ENCODE measurements around the gene MMP25.
"Not testable (repeated sequence)": the region's sequence is repeated elsewhere in the genome, so short reads cannot be mapped to it uniquely, and the experiment has no call there.

MMP25 gene

GRCh38 chr16:3074860-3075522 is 28.6 kb downstream of the MMP25 start:
- DNase-seq = no peak

DNA sequence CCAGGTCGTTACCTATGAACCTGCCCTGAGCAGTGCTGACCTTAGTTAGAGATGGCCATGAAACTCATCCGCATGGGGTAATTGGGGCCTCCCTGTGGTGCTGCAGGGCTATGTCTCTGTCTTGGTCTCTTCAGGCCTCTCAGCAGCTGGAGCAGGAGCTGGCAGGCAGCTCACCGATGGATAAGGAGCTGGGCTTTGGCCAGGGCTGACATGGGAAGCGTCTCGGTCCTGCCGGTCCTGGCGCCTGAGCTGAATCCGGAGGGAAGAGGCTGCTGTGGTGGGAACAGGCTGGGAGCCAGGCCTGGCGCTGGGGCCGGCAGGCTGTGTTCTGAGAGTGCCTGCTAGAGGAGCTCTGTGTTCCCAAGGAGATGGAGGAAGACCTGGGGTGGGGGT is 29.2 kb downstream of the MMP25 start:
- DNase-seq = no peak

- DNase-seq = not testable (repeated sequence)
Measured at GRCh38 chr16:3075946-3076345, 29.6 kb downstream of the MMP25 start.

DNA sequence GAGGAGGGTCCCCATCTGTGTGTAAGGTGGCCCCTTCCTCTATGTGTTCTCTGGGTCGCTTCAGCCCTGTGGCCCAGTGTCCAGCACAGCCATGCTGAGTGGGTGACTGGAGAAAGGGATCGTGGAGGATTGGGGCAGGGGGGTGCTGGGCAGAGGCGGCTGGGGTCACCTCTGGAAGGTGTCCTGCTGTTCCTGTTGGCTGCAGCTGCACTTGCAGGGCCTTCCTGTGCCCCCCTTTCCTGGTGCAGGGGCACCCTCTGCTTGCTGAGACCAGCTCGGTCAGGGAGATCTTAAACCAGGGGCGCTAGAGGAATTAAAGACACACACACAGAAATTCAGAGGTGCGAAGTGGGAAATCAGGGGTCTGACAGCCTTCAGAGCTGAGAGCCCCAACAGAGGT is 30.2 kb downstream of the MMP25 start:
- DNase-seq = no peak

DNA sequence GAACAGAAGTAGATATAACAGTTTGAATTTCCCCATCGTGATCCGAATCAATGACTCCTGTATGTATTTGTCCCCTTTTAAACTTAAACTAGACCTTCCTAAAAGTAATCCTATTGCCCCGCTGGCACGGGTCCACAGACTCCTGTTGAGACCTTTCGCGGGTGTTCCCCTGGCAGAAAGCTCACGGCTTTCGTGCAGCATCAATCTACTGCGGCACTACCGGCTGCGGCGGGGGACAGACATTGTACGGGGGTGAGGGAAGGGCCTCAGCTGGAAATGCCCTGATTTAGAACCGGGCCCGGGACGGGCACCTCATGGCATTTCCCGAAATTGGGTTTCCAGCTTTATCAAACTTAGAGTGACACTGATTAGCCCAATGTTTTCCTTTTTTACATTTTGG is 33.7 kb downstream of the MMP25 start:
- DNase-seq = no peak

GRCh38 chr16:3081957-3082356 is 35.6 kb downstream of the MMP25 start:
- DNase-seq = not testable (repeated sequence)

DNA sequence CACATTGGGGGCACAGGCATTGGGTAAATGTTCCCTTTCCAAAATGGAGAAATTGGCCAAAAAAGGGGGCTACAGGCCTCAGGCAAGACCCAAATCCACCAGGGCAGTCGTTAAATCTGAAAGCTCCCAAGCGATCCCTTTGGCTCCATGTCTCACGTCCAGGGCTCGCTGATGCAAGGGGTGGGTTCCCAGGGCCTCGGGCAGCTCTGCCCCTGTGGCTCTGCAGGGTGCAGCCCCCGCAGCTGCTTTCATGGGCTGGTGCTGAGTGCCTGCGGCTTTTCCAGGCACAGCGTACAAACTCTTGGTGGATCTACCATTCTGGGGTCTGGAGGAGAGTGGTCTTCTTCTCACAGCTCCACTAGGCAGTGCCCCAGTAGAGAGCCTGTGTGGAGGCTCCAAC is 37.0 kb downstream of the MMP25 start:
- not testable (repeated sequence) for DNase-seq

GRCh38 chr16:3084491-3084890 is 38.1 kb downstream of the MMP25 start:
- no peak for DNase-seq

DNA sequence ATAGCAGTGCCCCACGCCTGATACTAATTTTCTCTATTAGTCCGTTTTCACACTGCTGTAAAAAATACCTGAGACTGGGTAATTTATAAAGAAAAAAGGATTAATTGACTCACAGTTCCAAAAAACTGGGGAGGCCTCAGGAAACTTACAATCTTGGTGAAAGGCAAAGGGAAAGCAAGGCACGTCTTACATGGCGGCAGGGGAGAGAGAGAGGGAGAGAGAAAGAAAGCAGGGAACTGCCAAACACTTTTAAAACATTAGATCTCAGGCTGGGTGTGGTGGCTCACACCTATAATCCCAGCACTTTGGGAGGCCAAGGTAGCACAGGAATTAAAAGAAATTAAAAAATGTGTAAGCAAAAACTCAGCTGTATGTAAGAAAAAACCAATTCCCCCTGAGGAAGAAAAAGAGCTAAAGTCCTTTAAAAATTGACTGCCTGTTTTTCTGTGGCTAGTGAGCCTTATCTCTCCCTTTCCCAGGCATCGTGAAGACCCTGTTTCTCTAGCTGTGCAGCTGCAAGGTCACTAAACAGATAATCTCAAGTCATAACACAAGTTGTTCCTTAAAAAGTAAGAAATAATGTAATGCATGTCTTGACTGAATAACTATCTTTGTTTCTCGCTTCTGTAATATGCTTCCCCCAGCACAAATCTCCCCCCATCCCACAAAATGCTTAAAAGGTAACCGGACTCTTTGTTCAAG is 38.8 kb downstream of the MMP25 start:
- no peak for DNase-seq

- DNase-seq = no peak
Measured at GRCh38 chr16:3085868-3086595, 39.7 kb downstream of the MMP25 start.

- DNase-seq = no peak
Measured at GRCh38 chr16:3086596-3087242, 40.4 kb downstream of the MMP25 start.

- no peak for DNase-seq
Measured at GRCh38 chr16:3087243-3088235, 41.2 kb downstream of the MMP25 start.

GRCh38 chr16:3088450-3088849 is 42.1 kb downstream of the MMP25 start:
- DNase-seq = no peak

DNA sequence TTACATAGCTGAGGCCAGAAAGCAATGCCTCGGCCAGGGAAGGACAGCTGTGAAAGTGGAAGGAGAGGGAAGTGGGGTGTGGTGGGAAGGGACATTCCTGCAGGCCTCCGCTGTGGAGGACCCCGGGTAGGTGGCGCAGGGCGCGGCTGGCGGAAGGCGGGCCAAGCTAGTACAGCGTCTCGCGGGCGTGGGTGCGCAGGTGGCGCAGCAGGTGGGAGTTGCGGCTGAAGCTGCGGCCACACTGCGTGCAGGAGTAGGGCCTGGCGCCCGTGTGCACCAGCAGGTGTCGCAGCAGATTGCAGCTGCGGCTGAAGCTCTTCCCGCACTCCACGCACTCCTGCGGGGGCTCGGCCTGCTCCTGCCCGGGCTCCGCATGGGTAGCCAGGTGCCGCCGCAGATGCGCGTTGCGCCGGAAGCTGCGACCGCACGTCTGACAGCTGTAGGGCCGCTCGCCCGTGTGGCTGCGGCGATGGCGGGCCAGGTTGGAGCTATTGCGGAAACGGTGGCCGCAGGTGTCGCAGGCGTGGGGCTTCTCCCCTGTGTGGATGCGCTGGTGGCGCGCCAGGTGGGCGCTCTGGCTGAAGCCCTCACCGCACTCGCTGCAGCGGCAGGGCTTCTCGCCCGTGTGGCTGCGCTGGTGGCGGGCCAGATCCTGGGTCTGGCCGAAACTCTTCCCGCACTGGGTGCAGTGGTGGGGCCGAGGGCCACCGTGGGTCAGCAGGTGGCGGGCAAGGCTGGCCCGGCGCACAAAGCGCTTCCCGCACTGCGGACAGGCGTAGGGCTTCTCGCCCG is 42.8 kb downstream of the MMP25 start:
- DNase-seq = no peak

DNA sequence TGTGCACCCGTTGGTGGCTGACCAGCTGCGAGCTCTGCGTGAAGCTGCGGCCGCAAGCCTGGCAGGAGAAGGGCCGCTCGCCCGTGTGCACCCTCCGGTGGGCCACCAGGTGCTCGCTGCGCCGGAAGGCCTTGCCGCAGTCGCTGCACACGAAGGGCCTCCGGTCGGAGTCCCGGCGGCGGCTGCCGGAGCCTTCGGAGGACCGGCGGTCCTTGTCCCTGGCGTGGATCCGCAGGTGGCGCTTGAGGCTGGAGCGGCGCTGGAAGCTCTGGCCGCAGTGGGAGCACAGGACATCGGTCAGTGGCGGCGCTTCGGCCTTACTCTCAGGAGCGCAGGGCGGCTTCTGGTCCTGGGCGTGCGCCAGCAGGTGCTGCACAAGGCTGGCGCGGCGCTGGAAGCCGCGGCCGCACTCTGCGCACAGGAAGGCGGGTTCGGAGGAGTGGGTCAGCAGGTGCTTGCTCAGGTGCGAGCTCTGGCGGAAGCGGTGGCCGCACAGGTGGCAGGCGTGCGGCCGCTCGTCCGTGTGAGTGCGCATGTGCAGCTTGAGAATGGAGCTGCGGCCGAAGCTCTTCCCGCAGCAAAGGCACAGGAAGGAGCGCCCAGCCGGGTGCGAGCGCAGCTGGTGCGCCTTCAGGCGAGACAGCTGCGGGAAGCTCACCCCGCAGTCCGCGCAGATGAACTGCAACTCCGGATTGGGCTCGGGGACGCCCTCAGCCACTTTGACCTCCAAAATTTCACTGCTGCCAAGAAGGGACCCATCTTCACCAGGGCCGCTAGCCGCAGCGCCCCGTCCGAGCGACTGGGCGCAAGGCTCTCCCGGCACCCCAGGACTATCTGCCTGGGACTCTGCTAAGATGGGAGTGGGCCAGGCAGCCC is 43.6 kb downstream of the MMP25 start:
- no peak for DNase-seq

DNA sequence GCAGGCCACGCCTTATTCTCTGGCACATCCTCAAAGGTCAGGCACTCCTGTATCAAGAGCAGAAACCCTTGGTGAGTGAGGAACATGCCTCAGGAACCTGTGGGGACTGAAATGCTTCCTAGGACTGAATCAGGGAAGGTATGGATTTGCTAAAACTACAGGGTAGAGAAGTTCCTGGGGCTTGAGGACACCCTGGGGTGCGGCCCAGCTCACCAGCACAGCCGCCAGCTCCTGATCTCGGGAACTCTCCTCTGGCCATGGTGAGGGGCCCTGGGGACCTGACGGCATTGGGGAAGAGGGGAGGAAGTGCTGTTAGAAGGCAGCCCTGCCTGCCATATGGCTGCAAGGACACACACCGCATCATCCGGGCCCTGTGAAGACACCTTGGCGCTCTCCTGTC is 45.2 kb downstream of the MMP25 start:
- DNase-seq = no peak

GRCh38 chr16:3092501-3092941 is 46.2 kb downstream of the MMP25 start:
- no peak for DNase-seq

- no peak for DNase-seq
Measured at GRCh38 chr16:3094289-3095027, 48.1 kb downstream of the MMP25 start.

GRCh38 chr16:3095869-3096268 is 49.5 kb downstream of the MMP25 start:
- no peak for DNase-seq

GRCh38 chr16:3096362-3096761 is 50.0 kb downstream of the MMP25 start:
- no peak for DNase-seq

Data from DMS 273 treated with DMSO at 0.1 percent for 48 hours (cell line).